H1 (cell line): Measurements from ENCODE around the gene ZNF776.

Experiments
- CHD1 ChIP-seq: IDR thresholded peaks from 2 replicates; pipeline ENCODE4 v1.6.1; 2012; ENCODE audit warnings: low read depth, low read length, improper control_type of control experiment
- CHD2 ChIP-seq: IDR thresholded peaks from 2 replicates; pipeline ENCODE4 v1.6.1; 2012; ENCODE audit warnings: low read length, improper control_type of control experiment
- EP300 ChIP-seq, 2 experiments: IDR thresholded peaks; 1 replicate in 1 of 2; 2 replicates in 1 of 2; pipeline ENCODE4 v1.6.1; 2011 to 2012; ENCODE audit warnings: low read depth in 2 of 2, low read length in 2 of 2, mild to moderate bottlenecking in 2 of 2, borderline replicate concordance in 1 of 2, inconsistent platforms in 1 of 2, moderate library complexity in 1 of 2
- JUND ChIP-seq: IDR thresholded peaks from 2 replicates; pipeline ENCODE4 v1.6.1; 2011; ENCODE audit warnings: mild to moderate bottlenecking, improper control_type of control experiment, low read length
- NRF1 ChIP-seq: IDR thresholded peaks from 2 replicates; pipeline ENCODE4 v1.6.1; 2011; ENCODE audit warnings: mild to moderate bottlenecking, low read depth, low read length, improper control_type of control experiment
- PHF8 ChIP-seq: fragments of 200-600 bp; sonication (generic); conservative IDR thresholded peaks from 2 replicates; pipeline ENCODE4 v1.7.1; 2012; ENCODE audit warnings: low read depth, mild to moderate bottlenecking, inconsistent platforms, low read length, moderate library complexity
- POLR2A ChIP-seq, 2 experiments: IDR thresholded peaks; 1 replicate in 1 of 2; 2 replicates in 1 of 2; pipeline ENCODE4 v1.6.1; 2011; ENCODE audit warnings: low read depth in 2 of 2, low read length in 2 of 2, mild to moderate bottlenecking in 2 of 2; ENCODE audit errors: control extremely low read depth in 1 of 2
- POU5F1 ChIP-seq: IDR thresholded peaks from 2 replicates; pipeline ENCODE4 v1.6.1; 2011; ENCODE audit warnings: low read depth, mild to moderate bottlenecking, low read length, moderate library complexity
- RAD21 ChIP-seq, 2 experiments: IDR thresholded peaks in 1 of 2; conservative IDR thresholded peaks in 1 of 2; 2 replicates each; pipeline ENCODE4 v1.6.1; 2011; ENCODE audit warnings: low read depth in 2 of 2, low read length in 2 of 2, improper control_type of control experiment in 1 of 2, inconsistent platforms in 1 of 2, mild to moderate bottlenecking in 1 of 2, moderate library complexity in 1 of 2
- SIN3A ChIP-seq, 2 experiments: IDR thresholded peaks in 1 of 2; conservative IDR thresholded peaks in 1 of 2; 2 replicates each; pipeline ENCODE4 v1.6.1; 2011 to 2012; ENCODE audit warnings: low read length in 2 of 2, improper control_type of control experiment in 1 of 2, low read depth in 1 of 2, mild to moderate bottlenecking in 1 of 2
- YY1 ChIP-seq: IDR thresholded peaks from 2 replicates; pipeline ENCODE4 v1.6.1; 2011; ENCODE audit warnings: low read depth, mild to moderate bottlenecking, low read length
- TF ChIP-seq, protein P1 (sequence below), 3 experiments: IDR thresholded peaks; 1 replicate in 2 of 3; 2 replicates in 1 of 3; pipeline versions ENCODE4 v1.5.1 to v1.6.1; 2011; ENCODE audit warnings: low read length in 3 of 3, mild to moderate bottlenecking in 3 of 3, inconsistent platforms in 2 of 3, low read depth in 1 of 3, moderate library complexity in 1 of 3; ENCODE audit not compliant: insufficient read depth in 1 of 3; ENCODE audit errors: control extremely low read depth in 1 of 3
- TF ChIP-seq, protein P2 (sequence below): fragments of 300-600 bp; sonication (generic); IDR thresholded peaks from 2 replicates; pipeline ENCODE4 v1.7.1; 2012; ENCODE audit warnings: low read length, moderate library complexity, mild to moderate bottlenecking, inconsistent platforms; ENCODE audit not compliant: insufficient replicate concordance

DNA sequence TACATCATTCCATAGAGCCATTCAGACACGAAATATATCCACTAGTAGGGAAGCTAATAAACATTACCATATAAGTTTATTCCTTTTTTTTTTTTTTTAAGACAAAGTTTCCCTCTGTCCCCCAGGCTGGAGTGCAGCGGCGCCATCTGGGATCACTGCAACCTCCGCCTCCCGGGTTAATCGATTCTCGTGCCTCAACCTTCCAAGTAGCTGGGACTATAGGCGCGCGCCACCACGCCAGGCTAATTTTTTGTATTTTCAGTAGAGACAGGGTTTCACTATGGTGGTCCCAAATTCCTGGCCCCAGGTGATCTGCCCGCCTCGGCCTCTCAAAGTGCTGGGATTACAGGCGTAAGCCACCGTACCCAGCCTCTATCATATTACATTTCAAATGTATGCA, 37.0 kb upstream of the ZNF776 start:
- TF ChIP-seq CHD1 = no peak
- TF ChIP-seq YY1 = no peak
- TF ChIP-seq JUND = no peak
- no peak for TF ChIP-seq POLR2A (IDR thresholded peaks at IDR 0.05; ENCODE audit: control extremely low read depth in 1 of 2, low read depth in 2 of 2, low read length in 2 of 2)
- TF ChIP-seq, protein P1, sequence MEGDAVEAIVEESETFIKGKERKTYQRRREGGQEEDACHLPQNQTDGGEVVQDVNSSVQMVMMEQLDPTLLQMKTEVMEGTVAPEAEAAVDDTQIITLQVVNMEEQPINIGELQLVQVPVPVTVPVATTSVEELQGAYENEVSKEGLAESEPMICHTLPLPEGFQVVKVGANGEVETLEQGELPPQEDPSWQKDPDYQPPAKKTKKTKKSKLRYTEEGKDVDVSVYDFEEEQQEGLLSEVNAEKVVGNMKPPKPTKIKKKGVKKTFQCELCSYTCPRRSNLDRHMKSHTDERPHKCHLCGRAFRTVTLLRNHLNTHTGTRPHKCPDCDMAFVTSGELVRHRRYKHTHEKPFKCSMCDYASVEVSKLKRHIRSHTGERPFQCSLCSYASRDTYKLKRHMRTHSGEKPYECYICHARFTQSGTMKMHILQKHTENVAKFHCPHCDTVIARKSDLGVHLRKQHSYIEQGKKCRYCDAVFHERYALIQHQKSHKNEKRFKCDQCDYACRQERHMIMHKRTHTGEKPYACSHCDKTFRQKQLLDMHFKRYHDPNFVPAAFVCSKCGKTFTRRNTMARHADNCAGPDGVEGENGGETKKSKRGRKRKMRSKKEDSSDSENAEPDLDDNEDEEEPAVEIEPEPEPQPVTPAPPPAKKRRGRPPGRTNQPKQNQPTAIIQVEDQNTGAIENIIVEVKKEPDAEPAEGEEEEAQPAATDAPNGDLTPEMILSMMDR (IDR thresholded peaks at IDR 0.05; ENCODE audit: control extremely low read depth in 1 of 3, insufficient read depth in 1 of 3, low read depth in 1 of 3, low read length in 3 of 3) = no peak
- TF ChIP-seq, protein P2, sequence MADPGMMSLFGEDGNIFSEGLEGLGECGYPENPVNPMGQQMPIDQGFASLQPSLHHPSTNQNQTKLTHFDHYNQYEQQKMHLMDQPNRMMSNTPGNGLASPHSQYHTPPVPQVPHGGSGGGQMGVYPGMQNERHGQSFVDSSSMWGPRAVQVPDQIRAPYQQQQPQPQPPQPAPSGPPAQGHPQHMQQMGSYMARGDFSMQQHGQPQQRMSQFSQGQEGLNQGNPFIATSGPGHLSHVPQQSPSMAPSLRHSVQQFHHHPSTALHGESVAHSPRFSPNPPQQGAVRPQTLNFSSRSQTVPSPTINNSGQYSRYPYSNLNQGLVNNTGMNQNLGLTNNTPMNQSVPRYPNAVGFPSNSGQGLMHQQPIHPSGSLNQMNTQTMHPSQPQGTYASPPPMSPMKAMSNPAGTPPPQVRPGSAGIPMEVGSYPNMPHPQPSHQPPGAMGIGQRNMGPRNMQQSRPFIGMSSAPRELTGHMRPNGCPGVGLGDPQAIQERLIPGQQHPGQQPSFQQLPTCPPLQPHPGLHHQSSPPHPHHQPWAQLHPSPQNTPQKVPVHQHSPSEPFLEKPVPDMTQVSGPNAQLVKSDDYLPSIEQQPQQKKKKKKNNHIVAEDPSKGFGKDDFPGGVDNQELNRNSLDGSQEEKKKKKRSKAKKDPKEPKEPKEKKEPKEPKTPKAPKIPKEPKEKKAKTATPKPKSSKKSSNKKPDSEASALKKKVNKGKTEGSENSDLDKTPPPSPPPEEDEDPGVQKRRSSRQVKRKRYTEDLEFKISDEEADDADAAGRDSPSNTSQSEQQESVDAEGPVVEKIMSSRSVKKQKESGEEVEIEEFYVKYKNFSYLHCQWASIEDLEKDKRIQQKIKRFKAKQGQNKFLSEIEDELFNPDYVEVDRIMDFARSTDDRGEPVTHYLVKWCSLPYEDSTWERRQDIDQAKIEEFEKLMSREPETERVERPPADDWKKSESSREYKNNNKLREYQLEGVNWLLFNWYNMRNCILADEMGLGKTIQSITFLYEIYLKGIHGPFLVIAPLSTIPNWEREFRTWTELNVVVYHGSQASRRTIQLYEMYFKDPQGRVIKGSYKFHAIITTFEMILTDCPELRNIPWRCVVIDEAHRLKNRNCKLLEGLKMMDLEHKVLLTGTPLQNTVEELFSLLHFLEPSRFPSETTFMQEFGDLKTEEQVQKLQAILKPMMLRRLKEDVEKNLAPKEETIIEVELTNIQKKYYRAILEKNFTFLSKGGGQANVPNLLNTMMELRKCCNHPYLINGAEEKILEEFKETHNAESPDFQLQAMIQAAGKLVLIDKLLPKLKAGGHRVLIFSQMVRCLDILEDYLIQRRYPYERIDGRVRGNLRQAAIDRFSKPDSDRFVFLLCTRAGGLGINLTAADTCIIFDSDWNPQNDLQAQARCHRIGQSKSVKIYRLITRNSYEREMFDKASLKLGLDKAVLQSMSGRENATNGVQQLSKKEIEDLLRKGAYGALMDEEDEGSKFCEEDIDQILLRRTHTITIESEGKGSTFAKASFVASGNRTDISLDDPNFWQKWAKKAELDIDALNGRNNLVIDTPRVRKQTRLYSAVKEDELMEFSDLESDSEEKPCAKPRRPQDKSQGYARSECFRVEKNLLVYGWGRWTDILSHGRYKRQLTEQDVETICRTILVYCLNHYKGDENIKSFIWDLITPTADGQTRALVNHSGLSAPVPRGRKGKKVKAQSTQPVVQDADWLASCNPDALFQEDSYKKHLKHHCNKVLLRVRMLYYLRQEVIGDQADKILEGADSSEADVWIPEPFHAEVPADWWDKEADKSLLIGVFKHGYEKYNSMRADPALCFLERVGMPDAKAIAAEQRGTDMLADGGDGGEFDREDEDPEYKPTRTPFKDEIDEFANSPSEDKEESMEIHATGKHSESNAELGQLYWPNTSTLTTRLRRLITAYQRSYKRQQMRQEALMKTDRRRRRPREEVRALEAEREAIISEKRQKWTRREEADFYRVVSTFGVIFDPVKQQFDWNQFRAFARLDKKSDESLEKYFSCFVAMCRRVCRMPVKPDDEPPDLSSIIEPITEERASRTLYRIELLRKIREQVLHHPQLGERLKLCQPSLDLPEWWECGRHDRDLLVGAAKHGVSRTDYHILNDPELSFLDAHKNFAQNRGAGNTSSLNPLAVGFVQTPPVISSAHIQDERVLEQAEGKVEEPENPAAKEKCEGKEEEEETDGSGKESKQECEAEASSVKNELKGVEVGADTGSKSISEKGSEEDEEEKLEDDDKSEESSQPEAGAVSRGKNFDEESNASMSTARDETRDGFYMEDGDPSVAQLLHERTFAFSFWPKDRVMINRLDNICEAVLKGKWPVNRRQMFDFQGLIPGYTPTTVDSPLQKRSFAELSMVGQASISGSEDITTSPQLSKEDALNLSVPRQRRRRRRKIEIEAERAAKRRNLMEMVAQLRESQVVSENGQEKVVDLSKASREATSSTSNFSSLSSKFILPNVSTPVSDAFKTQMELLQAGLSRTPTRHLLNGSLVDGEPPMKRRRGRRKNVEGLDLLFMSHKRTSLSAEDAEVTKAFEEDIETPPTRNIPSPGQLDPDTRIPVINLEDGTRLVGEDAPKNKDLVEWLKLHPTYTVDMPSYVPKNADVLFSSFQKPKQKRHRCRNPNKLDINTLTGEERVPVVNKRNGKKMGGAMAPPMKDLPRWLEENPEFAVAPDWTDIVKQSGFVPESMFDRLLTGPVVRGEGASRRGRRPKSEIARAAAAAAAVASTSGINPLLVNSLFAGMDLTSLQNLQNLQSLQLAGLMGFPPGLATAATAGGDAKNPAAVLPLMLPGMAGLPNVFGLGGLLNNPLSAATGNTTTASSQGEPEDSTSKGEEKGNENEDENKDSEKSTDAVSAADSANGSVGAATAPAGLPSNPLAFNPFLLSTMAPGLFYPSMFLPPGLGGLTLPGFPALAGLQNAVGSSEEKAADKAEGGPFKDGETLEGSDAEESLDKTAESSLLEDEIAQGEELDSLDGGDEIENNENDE = no peak
- TF ChIP-seq PHF8 = no peak
- TF ChIP-seq EP300 (IDR thresholded peaks at IDR 0.05; ENCODE audit: borderline replicate concordance in 1 of 2, low read depth in 2 of 2, low read length in 2 of 2) = no peak
- no peak for TF ChIP-seq NRF1
- TF ChIP-seq RAD21 (IDR thresholded peaks at IDR 0.05 in 1 of 2, conservative IDR thresholded peaks at IDR 0.05 in 1 of 2; ENCODE audit: low read depth in 2 of 2, low read length in 2 of 2) = no peak
- TF ChIP-seq SIN3A (conservative IDR thresholded peaks at IDR 0.05 in 1 of 2, IDR thresholded peaks at IDR 0.05 in 1 of 2; ENCODE audit: low read depth in 1 of 2, low read length in 2 of 2) = no peak
- TF ChIP-seq POU5F1 = no peak
- TF ChIP-seq CHD2 = no peak
